Measurements from ENCODE around the gene SPRYD3.

DNA sequence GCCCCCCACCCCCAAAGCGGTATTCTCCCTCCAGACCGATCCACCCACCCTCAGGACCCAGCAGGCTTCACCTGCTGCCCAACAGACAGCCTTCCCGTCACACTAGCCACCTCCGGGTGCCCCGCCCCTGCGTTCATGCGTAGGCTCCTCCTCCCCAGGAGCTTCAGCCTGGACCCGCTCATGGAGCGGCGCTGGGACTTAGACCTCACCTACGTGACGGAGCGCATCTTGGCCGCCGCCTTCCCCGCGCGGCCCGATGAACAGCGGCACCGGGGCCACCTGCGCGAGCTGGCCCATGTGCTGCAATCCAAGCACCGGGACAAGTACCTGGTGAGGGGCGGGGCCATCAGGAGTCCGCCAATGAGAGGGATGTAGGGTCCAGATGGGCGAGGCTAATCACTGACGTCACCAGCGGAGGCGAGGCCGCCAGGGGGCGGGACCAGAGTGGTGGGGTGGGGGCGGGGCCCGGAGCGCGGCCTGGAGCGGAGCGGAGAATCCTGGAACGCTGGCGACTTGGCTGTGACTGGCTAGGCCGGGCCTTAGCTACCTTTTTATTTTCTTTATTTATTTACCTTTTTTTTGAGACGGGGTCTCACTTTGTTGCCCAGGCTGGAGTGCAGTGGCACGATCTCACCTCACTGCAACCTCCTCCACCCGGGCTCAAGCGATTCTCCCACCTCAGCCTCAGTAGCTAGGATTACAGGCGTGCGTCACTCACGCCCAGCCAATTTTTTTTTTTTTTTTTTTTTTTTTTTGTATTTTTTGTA is 24.9 kb downstream of the SPRYD3 start:
- TF ChIP-seq FOXM1 (IDR thresholded peaks at IDR 0.05; ENCODE audit: borderline replicate concordance, low read depth): no peak
- no peak for TF ChIP-seq EP300 (IDR thresholded peaks at IDR 0.05; ENCODE audit: borderline replicate concordance)
- TF ChIP-seq TCF12 (IDR thresholded peaks at IDR 0.05; ENCODE audit: low read depth): peak; percentile 71

Measured in Ishikawa (cell line).